Daoy (cell line): ENCODE results near the gene COMT. TPM values are rescaled to one million over a fixed set of nuclear protein-coding genes. Genes with fewer than 3 reads are reported as not detected.
A peak's percentile ranks its signal among the peaks of the same experiment; 100 is the strongest.

Experiments used
- DNase-seq: peaks from one replicate; pipeline ENCODE4 v3.0.0-alpha.2; 2015; ENCODE audit warnings: low read depth
- total RNA-seq: library from RNA; depleted of rRNA; stranded (reverse); fragments of >200 nt; shearing (Covaris generic); gene quantifications from 2 replicates; pipeline ENCODE4 v1.2.3, GENCODE V29; 2014

COMT gene
- total RNA-seq, 1 experiment from 2014 or later = 128 TPM

- DNase-seq = no peak
Measured at GRCh38 chr22:19981961-19982920, 40.7 kb downstream of the COMT start.

DNA sequence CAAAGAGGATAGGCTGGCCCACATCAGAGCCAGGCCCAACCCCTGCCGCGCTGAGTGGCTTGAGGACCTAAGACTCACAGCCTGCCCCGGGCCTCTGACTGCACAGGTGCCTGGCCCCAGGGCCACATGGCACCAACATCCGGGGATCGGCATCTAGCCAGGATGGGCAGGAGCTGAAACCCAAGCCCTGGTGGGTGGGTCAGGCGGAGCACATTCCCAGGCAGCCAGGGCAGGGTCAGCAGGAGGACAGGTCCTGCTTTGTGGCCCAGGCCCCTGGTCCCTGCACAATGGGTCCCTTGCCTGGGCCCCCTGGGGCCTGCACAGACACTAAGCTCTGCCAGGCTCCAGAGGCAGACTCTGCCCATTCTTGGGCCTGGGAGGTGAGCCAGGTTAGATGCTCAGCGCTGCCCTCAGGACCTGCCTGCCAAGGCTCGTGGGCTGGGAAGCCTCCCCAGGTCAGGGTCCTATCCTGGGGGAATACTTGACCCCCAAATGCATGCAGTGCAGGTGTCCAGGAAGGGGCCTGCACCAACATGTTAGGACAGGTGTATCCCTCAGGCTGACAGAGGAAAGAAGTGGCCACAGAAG lies 41.5 kb downstream of the COMT start:
- no peak for DNase-seq

- no peak for DNase-seq
Measured at GRCh38 chr22:19983741-19984140, 42.2 kb downstream of the COMT start.

DNA sequence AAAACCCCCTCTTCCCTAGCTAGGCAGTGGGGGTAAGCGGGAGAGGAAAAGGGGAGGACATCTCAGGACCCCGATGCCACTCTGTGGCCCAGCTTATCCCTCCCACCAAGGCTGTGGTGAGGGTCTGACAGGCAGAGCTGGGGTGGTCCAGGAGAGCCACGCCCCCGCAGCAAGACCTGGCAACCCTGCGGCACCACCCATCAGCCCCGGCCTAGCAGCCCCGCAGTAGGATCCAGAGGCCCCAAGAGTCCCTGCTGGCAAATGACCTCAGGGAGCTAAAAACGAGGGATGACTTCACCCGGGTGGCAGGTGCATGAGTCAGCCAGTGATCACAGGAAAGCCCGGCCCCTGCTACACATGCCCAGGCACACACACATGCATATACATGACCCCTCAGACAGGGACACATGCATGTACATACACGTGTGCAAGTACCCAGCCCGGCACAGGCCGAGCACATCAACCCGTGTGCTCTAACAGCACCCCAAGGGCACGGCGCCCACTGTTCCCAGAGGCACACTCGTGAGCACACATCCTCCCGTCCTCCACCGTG lies 42.7 kb downstream of the COMT start:
- peak; percentile 84 for DNase-seq

- DNase-seq = no peak
Measured at GRCh38 chr22:19984851-19985811, 43.6 kb downstream of the COMT start.

DNA sequence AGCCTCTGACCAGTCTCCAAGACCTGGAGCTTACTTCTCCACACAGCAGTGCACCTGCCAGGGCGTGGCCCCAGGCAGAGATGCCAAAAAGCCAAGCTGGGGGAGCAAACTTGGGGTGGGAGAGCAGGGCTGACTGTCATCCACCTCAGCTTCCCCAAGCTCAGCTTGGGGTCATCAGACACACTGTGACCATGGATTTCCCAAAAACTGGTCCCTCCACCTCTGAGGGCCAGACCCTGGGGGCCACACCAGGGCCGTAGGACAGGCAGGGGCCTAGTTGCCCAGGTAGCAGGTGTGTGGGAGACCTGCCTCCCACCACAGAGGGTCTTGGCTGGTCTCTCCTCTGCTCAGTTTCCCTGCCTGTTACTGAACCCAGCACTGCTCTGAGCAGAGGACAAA lies 44.4 kb downstream of the COMT start:
- no peak for DNase-seq

- peak; percentile 85 for DNase-seq
Measured at GRCh38 chr22:19986410-19987341, 45.1 kb downstream of the COMT start.

GRCh38 chr22:19987394-19988306 lies 46.1 kb downstream of the COMT start:
- no peak for DNase-seq

- DNase-seq = no peak
Measured at GRCh38 chr22:19988331-19988808, 46.8 kb downstream of the COMT start.

DNA sequence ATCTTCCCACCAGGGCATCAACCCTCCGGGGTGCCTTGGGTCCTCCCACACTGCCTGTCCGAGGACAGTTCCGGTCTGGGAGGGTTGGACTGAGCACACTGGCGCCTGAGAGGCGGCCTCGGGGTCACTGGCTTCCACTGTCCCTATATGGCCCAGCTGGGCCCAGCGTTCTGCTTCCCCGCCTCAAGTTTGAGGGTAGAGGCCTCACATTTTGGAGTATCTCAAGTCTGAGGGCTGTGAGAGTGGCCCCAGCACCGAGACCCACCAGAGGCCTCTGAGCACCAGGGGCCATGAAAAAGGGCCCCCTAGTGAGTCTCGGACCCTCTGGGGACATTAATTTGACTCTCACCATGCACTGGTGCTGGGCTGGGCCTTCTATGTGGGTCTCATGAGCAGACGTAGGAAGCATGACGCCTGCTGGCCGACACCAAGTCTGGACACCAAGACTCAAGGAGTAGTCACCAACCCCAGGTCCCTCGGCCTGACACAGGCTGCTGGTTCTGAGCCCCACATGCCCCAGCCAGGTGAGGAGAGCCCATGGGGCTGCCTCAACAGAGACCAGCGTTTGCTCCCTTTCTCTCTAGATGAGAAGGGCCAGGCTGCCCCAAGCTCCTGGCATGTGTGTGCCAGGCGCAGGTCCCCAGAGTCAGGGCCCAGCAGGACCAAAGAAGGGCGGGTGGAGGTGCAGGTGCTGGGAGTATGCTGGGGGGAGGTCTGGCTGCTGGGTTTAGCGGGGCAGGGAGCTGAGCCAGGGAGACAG lies 47.6 kb downstream of the COMT start:
- DNase-seq = no peak

- no peak for DNase-seq
Measured at GRCh38 chr22:19989725-19990067, 48.1 kb downstream of the COMT start.

GRCh38 chr22:19990188-19990587 lies 48.6 kb downstream of the COMT start:
- DNase-seq = no peak

DNA sequence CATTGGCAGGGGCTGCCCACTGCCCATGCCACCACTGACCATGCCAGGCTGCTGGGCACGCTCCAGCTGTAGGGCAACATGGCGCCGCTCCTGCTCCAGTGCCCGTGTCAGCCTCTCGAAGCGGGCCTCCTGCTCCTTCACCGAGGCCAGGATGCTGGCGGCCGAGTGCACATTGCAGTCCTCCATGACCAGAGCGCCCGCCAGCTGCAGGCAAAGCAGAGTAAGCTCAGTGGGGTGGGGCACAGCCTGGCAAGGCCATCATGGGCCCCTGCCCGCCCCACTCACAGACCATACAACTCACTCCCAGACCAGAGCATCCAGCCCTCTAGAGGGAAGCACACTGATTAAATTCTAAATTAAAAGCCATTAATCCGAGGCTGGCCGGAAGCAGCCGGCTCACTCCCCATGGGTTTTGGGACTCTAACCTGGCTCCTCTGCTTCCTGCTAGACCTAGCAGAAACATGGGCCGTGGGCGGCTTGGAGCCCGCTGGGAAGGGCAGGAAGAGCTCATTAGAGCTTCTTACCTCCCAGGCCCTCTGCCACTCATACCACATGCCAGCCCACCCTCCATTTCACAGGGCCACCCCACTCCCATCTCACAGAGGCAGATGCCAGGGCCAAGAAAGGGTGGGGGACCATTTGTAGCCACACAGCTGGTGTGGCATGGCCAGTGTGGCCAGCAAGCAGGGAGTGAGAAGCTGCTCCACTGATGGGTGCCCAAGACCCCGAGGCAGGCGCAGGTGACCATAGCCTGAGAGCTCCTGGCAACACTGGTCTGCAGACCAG lies 49.2 kb downstream of the COMT start:
- no peak for DNase-seq

GRCh38 chr22:19991395-19991644 lies 49.7 kb downstream of the COMT start:
- no peak for DNase-seq

DNA sequence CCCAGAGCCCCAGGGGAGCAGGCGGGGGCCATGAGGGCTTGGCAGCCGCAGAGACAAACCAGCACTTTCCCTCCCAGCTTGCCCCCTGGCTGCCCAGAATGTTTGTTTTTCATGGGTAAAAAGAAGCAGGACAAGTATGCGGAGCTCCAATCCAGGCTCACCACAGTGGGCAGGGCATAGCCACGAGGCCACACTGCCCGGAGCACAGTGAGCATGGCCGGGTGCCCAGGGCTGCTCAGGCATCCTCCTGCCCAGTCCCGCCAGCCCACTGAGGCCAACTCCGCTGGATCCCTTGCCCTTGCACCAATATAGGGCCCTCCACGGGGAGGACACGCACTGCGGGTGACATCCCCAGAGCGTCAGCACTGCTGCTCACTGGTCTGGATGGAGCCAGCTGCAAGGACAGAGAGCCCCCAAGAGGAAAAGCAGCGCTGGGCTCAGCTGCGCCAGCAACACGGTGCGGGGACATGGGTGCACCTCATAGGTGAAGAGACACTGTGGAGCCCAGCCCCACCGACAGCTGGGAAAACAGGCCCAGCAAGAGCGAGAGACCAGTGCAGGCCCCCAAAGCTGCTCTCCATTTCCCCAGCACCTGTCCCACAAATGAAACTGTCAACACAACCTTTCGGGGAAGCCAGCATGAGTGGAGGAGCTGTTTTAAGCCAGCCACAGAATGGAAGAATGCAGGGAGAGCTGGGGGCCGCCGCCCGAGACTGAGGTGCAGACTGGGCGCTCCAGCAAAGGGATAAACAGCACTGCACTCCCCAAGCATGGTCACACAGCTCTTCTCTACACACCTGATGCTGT lies 50.3 kb downstream of the COMT start:
- no peak for DNase-seq

GRCh38 chr22:19992481-19992911 lies 50.9 kb downstream of the COMT start:
- no peak for DNase-seq

- no peak for DNase-seq
Measured at GRCh38 chr22:19992921-19993355, 51.4 kb downstream of the COMT start.
